Keratinocyte (primary cell): ENCODE measurements around the gene ERICH4. TPM values are rescaled to one million over a fixed set of nuclear protein-coding genes. Genes with fewer than 3 reads are reported as not detected.

Experiments used
- DNase-seq: peaks from one replicate; pipeline ENCODE4 v3.0.0-alpha.2; 2011; ENCODE audit warnings: low read depth, missing footprints, low spot score
- FAIRE-seq: peaks from 2 replicates; lab custom pipeline; 2011; peaks lifted over from hg19 to GRCh38; lab: Jason Lieb, UNC
- H2AFZ ChIP-seq: 2 replicates; pipeline ENCODE4 v1.6.0; 2012; ENCODE audit warnings: low read length, control low read depth, inconsistent platforms; ENCODE audit not compliant: control insufficient read depth
- H3K27ac ChIP-seq: 2 replicates; pipeline ENCODE4 v1.5.1; 2011; ENCODE audit warnings: low read length; ENCODE audit not compliant: control insufficient read depth, insufficient read depth
- H3K27me3 ChIP-seq: 3 replicates; pipeline ENCODE4 v1.6.0; 2011; ENCODE audit warnings: low read length; ENCODE audit not compliant: control insufficient read depth, insufficient read depth; ENCODE audit errors: extremely low read depth
- H3K36me3 ChIP-seq, 2 experiments: 2 replicates in 1 of 2; 3 replicates in 1 of 2; pipeline ENCODE4 v1.5.1; 2011; ENCODE audit warnings: low read length in 2 of 2, mild to moderate bottlenecking in 1 of 2; ENCODE audit not compliant: control insufficient read depth in 2 of 2, insufficient read depth in 2 of 2; ENCODE audit errors: extremely low read depth in 1 of 2
- H3K4me1 ChIP-seq: 3 replicates; pipeline ENCODE4 v1.5.1; 2011; ENCODE audit warnings: low read length; ENCODE audit not compliant: control insufficient read depth, insufficient read depth; ENCODE audit errors: extremely low read depth
- H3K4me2 ChIP-seq: 3 replicates; pipeline ENCODE4 v1.6.0; 2011; ENCODE audit warnings: low read depth, low read length; ENCODE audit not compliant: control insufficient read depth, insufficient read depth; ENCODE audit errors: extremely low read depth
- H3K4me3 ChIP-seq, 3 experiments: fragments of 200-600 bp in 1 of 3; sonication (generic) in 1 of 3; 2 replicates in 2 of 3; 3 replicates in 1 of 3; pipeline ENCODE4 v1.5.1; 2011 to 2016; ENCODE audit warnings: low read length in 3 of 3, mild to moderate bottlenecking in 3 of 3, control low read depth in 2 of 3, inconsistent platforms in 1 of 3, low read depth in 1 of 3, mixed read lengths in 1 of 3, mixed run types in 1 of 3, moderate library complexity in 1 of 3; ENCODE audit not compliant: control insufficient read depth in 2 of 3, insufficient read depth in 2 of 3; ENCODE audit errors: extremely low read depth in 1 of 3
- H3K79me2 ChIP-seq: 2 replicates; pipeline ENCODE4 v1.6.0; 2012; ENCODE audit warnings: low read length; ENCODE audit not compliant: control insufficient read depth, insufficient read depth
- H3K9ac ChIP-seq: 3 replicates; pipeline ENCODE4 v1.6.0; 2011; ENCODE audit warnings: low read length; ENCODE audit not compliant: control insufficient read depth, insufficient read depth; ENCODE audit errors: extremely low read depth
- H3K9me1 ChIP-seq: 3 replicates; pipeline ENCODE4 v1.6.0; 2011; ENCODE audit warnings: low read length; ENCODE audit not compliant: control insufficient read depth, insufficient read depth; ENCODE audit errors: extremely low read depth
- H3K9me3 ChIP-seq: 2 replicates; pipeline ENCODE4 v1.5.1; 2012; ENCODE audit warnings: low read depth, low read length; ENCODE audit not compliant: control insufficient read depth
- H4K20me1 ChIP-seq: 3 replicates; pipeline ENCODE4 v1.6.0; 2011; ENCODE audit warnings: low read length; ENCODE audit not compliant: control insufficient read depth, insufficient read depth; ENCODE audit errors: extremely low read depth
- CTCF ChIP-seq, 3 experiments: IDR thresholded peaks in 1 of 3; conservative IDR thresholded peaks in 1 of 3; optimal IDR thresholded peaks in 1 of 3; 2 replicates in 2 of 3; 3 replicates in 1 of 3; pipeline versions ENCODE3 to v1.5.1; 2011; ENCODE audit warnings: low read length in 3 of 3, mild to moderate bottlenecking in 3 of 3, moderate library complexity in 2 of 3, control low read depth in 1 of 3, inconsistent platforms in 1 of 3; ENCODE audit not compliant: insufficient read depth in 2 of 3; ENCODE audit errors: extremely low read depth in 1 of 3
- EZH2 ChIP-seq: IDR thresholded peaks from one replicate; pipeline ENCODE4 v1.6.1; 2012; ENCODE audit warnings: inconsistent platforms, mild to moderate bottlenecking, low read length, moderate library complexity
- dilution Hi-C: fragments of 300-500 bp; cut with MboI; formaldehyde crosslinking; loops from one replicate; pipeline ENCODE4 v1.7.0; 2020; ENCODE audit warnings: low sequenced_read_pairs; ENCODE audit not compliant: extremely low pct_ligation_motif_present
- polyA plus RNA-seq, 5 experiments: library from polyadenylated mRNA; depleted of rRNA in 3 of 5; stranded (reverse) in 3 of 5; stranded (forward) in 1 of 5; unstranded in 1 of 5; fragments of >200 nt; gene quantifications; 1 replicate in 1 of 5; 2 replicates in 3 of 5; 3 replicates in 1 of 5; pipeline versions ENCODE4 v1.2.1 to v1.2.3, GENCODE V29; 2011 to 2012; ENCODE audit warnings: missing spikeins in 2 of 5, low read depth in 1 of 5, low replicate concordance in 1 of 5

The ERICH4 gene
- polyA plus RNA-seq, 1 donor (not counting 4 experiments of a cell fraction or from before 2014, with no cell fraction given), result not detected

- no peak overlapping the region for H3K4me3 ChIP-seq
- no peak for DNase-seq
- TF ChIP-seq EZH2 (no peak), CTCF (optimal IDR thresholded peaks at IDR 0.05 in 1 of 3, IDR thresholded peaks at IDR 0.05 in 1 of 3, conservative IDR thresholded peaks at IDR 0.05 in 1 of 3; ENCODE audit: extremely low read depth in 1 of 3, insufficient read depth in 2 of 3, low read length in 3 of 3) (no peak)
- dilution Hi-C loops, result no loop called here
- H3K79me2 ChIP-seq, result no peaks in the 10 kb centered on the region
- no peak overlapping the region for H3K9ac ChIP-seq
- H3K27me3 ChIP-seq, result peaks cover 3% of the 10 kb centered on the region
- peak; percentile 17 for FAIRE-seq
- H3K36me3 ChIP-seq, result no peaks in the 10 kb centered on the region
- no peaks in the 10 kb centered on the region for H3K9me3 ChIP-seq
- H3K4me1 ChIP-seq, result no peaks in the 10 kb centered on the region
- no peaks in the 10 kb centered on the region for H3K9me1 ChIP-seq
- H4K20me1 ChIP-seq, result no peaks in the 10 kb centered on the region
- no peak overlapping the region for H3K4me2 ChIP-seq
- H3K27ac ChIP-seq, result no peak overlapping the region
- no peak overlapping the region for H2AFZ ChIP-seq
Measured at GRCh38 chr19:41456342-41456918, 13.5 kb downstream of the ERICH4 start.

- no peak for FAIRE-seq
- Histone ChIP-seq H3K9me1 (no peaks in the 10 kb centered on the region), H3K4me3 (no peak overlapping the region), H3K4me1 (no peaks in the 10 kb centered on the region), H3K27me3 (peaks cover 3% of the 10 kb centered on the region), H3K27ac (no peak overlapping the region), H3K79me2 (no peaks in the 10 kb centered on the region), H3K36me3 (no peaks in the 10 kb centered on the region), H3K9ac (no peak overlapping the region), H4K20me1 (no peaks in the 10 kb centered on the region), H3K4me2 (no peak overlapping the region), H2AFZ (no peak overlapping the region), H3K9me3 (no peaks in the 10 kb centered on the region)
- no peak for DNase-seq
- TF ChIP-seq CTCF (optimal IDR thresholded peaks at IDR 0.05 in 1 of 3, IDR thresholded peaks at IDR 0.05 in 1 of 3, conservative IDR thresholded peaks at IDR 0.05 in 1 of 3; ENCODE audit: extremely low read depth in 1 of 3, insufficient read depth in 2 of 3, low read length in 3 of 3) (no peak), EZH2 (no peak)
- dilution Hi-C loops, result no loop called here
Measured at GRCh38 chr19:41457241-41457640, 14.3 kb downstream of the ERICH4 start.
